HTR-8/SVneo (cell line): ENCODE measurements around the gene PLCL2.
"Not testable (repeated sequence)": the region's sequence is repeated elsewhere in the genome, so short reads cannot be mapped to it uniquely, and the experiment has no call there.

Source experiments
- DNase-seq: peaks from one replicate; pipeline ENCODE4 v3.0.0; 2011; ENCODE audit warnings: low spot score, mixed read lengths; ENCODE audit not compliant: insufficient read length
- FAIRE-seq: peaks from 2 replicates; lab custom pipeline; 2011; peaks lifted over from hg19 to GRCh38; lab: Jason Lieb, UNC

Gene PLCL2

GRCh38 chr3:17090280-17090983 is 205.7 kb downstream of the PLCL2 start:
- no peak for FAIRE-seq
- no peak for DNase-seq

GRCh38 chr3:17091910-17092582 is 207.3 kb downstream of the PLCL2 start:
- peak; percentile 9 for DNase-seq
- FAIRE-seq, result no peak

DNA sequence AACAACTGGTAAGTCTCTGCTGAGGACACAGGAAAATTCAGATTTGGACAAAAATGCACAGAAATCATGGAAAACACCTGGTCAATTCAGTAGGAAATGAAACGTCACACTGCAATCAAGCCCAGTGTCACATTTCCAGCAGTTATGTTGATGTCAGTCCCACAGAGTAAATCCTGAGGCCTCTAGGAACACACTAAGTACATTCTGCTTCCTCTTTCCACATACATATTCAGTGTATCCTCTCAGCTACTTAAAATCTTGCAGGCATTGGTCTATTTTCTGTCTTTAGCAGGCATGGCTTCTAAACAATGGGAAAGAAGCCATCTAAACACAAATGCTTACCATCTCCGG is 207.8 kb downstream of the PLCL2 start:
- FAIRE-seq, result no peak
- no peak for DNase-seq

- FAIRE-seq, result no peak
- no peak for DNase-seq
Measured at GRCh38 chr3:17094551-17094950, 209.8 kb downstream of the PLCL2 start.

DNA sequence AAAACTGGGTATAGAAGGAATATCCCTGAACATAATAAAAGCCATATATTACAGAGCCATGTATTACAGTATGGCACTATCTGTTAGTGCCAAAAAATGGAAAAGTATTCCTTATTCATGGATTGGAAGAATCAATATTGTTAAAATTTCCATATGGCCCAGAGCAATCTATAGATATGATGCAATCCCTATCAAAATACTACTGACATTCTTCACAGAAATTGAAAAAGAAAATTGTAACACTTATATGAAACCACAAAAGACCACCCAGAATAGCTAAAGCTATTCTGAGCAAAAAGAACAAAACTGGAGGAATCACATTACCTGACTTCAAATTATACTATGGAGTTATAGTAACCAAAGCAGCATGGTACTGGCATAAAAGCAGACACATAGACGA is 218.8 kb downstream of the PLCL2 start:
- no peak for FAIRE-seq

DNA sequence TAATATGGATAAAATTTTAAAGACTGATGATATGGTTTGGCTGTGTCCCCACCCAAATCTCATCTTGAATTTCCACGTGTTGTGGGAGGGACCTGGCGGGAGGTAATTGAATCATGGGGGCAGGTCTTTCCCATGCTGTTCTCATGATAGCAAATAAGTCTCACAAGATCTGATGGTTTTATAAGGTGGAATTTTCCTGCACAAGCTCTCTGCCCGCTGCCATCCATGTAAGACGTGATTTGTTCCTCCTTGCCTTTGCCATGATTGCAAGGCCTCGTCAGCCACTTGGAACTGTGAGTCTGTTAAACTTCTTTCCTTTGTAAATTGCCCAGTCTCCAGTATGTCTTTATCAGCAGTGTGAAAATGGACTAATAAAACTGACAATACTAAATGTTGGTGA is 222.0 kb downstream of the PLCL2 start:
- DNase-seq, FAIRE-seq: not testable (repeated sequence)

More for the DNA sequence above, 218.8 kb downstream of the PLCL2 start:
- no peak for DNase-seq

GRCh38 chr3:17110660-17111396 is 226.1 kb downstream of the PLCL2 start:
- FAIRE-seq, result no peak
- DNase-seq, result no peak

- DNase-seq, result no peak
- FAIRE-seq, result no peak
Measured at GRCh38 chr3:17111586-17111985, 226.8 kb downstream of the PLCL2 start.

DNA sequence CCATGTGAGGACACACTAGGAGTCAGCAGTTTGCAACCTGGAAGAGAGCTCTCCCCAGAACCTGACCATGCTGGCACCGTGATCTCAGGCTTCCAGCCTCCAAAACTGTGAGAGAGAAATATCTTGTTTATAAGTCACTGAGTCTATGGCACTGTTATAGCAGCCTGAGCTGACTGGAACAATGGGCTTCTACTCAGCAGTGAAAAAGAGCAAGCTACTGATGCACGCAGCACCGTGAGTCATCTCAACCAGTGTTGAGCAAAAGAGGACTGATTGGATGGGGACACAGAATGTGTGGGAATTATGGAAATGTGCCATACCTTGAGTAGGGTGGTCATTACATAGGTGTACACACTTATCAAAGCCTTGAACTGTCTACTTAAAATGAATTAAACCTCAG is 230.4 kb downstream of the PLCL2 start:
- DNase-seq, result no peak
- no peak for FAIRE-seq

GRCh38 chr3:17116007-17116600 is 231.3 kb downstream of the PLCL2 start:
- FAIRE-seq (no peak), DNase-seq (no peak)

DNA sequence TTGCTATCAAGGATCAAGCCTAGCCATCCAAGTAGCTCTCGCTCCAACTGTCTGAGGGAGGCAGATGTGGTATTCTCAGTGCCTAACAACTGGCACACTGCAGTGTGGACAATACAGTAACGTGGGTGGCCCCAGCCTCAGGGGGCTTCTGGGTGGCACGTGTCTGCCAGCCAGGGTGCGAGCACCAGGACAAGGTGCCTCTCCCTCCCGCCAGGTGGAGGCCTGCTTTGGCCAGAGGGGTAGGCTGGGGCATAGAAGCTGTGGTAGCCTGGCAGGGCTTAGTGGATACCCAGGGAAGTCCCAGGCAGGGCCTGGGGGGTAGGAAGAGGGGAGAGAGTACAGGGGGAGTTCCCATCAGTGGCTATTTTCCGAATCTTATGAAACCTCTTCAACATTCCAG is 234.0 kb downstream of the PLCL2 start:
- FAIRE-seq (no peak), DNase-seq (no peak)

DNA sequence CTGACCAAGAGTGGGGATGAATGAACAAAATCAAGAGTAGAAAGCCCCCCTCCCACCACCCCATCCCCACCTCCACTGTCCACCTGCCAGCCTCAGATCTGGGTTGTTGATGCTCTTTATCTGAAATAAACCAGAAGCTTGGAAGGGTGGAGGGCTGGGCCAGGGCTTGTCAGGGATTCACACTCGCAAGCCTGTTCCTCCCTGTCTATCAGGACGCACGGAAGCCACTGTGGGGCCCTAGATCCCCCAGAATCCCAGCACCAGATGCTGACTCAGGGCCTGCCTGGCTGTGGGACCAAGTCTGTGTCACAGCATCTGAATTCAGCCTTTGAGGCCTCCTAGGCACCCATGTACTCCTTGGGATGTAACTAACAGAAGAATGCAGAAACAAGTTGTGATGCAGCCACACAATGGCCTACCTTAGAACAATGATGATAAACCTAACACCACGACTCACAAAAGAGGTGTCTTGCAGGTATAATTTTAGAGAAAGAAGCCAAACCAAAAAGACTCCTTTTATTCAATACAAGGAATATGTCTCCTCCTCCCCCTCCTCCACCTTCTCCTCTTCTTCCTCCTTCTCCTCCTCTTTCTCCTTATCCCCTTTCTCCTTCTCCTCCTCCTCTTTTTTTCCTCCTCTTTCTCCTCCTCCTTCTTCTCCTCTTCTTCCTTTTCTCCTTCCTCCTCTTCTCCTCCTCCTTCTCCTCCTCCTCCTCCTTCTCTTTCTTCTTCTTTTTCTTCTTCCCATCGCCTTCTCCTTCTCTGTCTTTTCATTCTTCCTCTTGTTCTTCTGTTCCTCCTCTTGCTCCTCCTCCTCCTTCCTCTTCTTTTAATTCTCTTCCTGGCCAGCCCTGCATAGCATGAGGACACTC is 234.7 kb downstream of the PLCL2 start:
- DNase-seq, result no peak
- no peak for FAIRE-seq

- DNase-seq, result no peak
- no peak for FAIRE-seq
Measured at GRCh38 chr3:17120115-17120514, 235.4 kb downstream of the PLCL2 start.

GRCh38 chr3:17121336-17121735 is 236.6 kb downstream of the PLCL2 start:
- DNase-seq, result no peak
- FAIRE-seq, result no peak

DNA sequence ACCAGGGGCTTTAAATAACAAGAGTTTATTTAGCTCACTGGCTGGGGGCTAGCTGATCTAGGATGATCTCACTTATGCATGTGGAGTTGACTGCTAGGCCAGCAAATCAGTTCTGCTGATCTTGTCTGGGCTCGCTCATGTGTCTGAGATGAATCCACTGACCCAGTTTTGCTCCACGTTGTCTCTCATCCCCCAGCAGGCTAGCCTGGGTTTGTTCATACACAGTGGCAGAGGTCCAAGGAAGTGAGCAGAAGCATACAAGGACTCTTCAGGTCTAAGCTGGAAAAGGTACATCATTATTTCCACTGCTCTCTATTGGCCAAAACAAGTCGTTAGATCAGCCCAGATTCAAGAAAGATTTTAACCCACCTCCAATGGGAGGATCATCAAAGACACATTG is 238.0 kb downstream of the PLCL2 start:
- DNase-seq (no peak), FAIRE-seq (no peak)

- FAIRE-seq (no peak), DNase-seq (no peak)
Measured at GRCh38 chr3:17125738-17126442, 241.1 kb downstream of the PLCL2 start.

DNA sequence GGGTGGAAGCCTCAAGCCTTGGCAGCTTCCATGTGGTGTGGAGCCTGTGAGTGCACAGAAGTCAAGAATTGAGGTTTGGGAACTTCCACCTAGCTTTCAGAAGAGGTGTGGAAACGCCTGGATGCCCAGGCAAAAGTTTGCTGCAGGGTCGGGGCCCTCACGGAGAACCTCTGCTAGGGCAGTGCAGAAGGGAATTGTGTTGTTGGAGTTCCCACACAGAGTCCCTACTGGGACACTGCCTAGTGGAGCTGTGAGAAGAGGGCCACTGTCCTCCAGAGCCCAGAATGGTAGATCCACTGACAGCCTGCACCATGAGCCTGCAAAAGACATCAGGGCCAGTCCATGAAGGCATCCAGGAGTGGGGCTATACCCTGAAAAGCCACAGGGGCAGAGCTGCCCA is 243.9 kb downstream of the PLCL2 start:
- FAIRE-seq, DNase-seq: not testable (repeated sequence)

GRCh38 chr3:17129556-17129955 is 244.8 kb downstream of the PLCL2 start:
- FAIRE-seq (no peak), DNase-seq (no peak)

GRCh38 chr3:17130956-17131355 is 246.2 kb downstream of the PLCL2 start:
- FAIRE-seq, result no peak

More at GRCh38 chr3:17130956-17131355, 246.2 kb downstream of the PLCL2 start:
- no peak for DNase-seq
